SJCRH30 (cell line): ENCODE data around the gene CCDC167. TPM values are rescaled to one million over a fixed set of nuclear protein-coding genes. Genes with fewer than 3 reads are reported as not detected.
A peak's percentile ranks its signal among the peaks of the same experiment; 100 is the strongest.

Experiments
- DNase-seq, 2 experiments: peaks; one replicate each; pipeline ENCODE4 v3.0.0-alpha.2; 2015 to 2020
- H3K27ac ChIP-seq: fragments of 250-450 bp; sonication (Bioruptor Pico); 2 replicates; pipeline ENCODE4 v1.5.1; 2020; ENCODE audit warnings: mild to moderate bottlenecking, moderate library complexity
- H3K27me3 ChIP-seq: fragments of 250-450 bp; sonication (Bioruptor Pico); 2 replicates; pipeline ENCODE4 v1.5.1; 2020; ENCODE audit warnings: mild to moderate bottlenecking, moderate library complexity
- H3K36me3 ChIP-seq: fragments of 250-450 bp; sonication (Bioruptor Pico); 2 replicates; pipeline ENCODE4 v1.5.1; 2020; ENCODE audit warnings: mild to moderate bottlenecking, moderate library complexity
- H3K4me1 ChIP-seq: fragments of 250-450 bp; sonication (Bioruptor Pico); 2 replicates; pipeline ENCODE4 v1.5.1; 2020; ENCODE audit warnings: mild to moderate bottlenecking, moderate library complexity
- H3K4me3 ChIP-seq: fragments of 250-450 bp; sonication (Bioruptor Pico); 2 replicates; pipeline ENCODE4 v1.5.1; 2020; ENCODE audit warnings: mild to moderate bottlenecking, moderate library complexity
- H3K9me3 ChIP-seq: fragments of 250-450 bp; sonication (Bioruptor Pico); replicated peaks from 2 replicates; pipeline ENCODE4 v1.5.1; 2020; ENCODE audit warnings: mild to moderate bottlenecking, moderate library complexity
- total RNA-seq: library from RNA; depleted of rRNA; stranded (reverse); fragments of >200 nt; shearing (Covaris generic); gene quantifications from 2 replicates; pipeline ENCODE4 v1.2.3, GENCODE V29; 2014

Gene CCDC167
- total RNA-seq, 1 experiment from 2014 or later, result 29.0 TPM

DNA sequence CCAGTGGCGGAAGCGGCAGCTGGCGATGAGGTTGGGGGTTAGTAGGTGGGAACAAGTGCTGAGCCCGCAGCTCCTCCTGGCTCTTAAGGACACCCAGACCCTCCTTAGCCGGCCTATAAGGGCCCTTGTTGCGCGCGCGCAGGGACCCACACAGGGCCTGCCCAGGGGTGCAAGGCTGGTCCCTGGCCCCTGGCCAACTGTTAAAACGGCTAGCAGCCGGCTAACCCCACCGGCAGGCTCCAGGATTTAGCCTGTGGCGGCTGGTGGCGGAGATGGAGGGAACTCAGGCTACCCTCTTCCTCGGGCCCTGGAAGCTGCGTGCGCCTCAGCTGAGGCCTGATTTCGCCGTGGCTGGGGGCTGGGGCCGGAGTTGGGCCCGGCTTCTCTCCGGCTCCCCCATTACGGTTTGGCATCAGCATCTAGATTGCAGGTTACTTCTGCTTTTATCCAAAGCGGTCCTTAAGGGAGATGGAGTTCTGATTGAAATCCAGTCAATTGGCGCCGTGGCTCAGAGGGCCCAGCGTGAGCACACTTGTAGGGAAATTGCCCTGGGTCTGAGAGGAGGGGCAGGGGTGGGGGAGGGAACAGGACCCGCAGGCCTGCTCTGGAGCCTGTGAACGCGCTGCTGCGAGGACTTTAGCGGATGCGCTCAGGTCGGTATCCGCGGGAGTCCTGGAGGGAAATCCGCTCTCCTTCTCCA is 36.9 kb upstream of the CCDC167 start:
- H3K4me1 ChIP-seq, result 0 out of 2 replicates have a peak, but pooled peaks cover 2% of the 10 kb centered on the region
- H3K27ac ChIP-seq, result no peak overlapping the region
- DNase-seq, result peak in 1 of 2 experiments; percentile 45
- H3K27me3 ChIP-seq, result peaks cover 32% of the 10 kb centered on the region
- no peaks in the 10 kb centered on the region for H3K9me3 ChIP-seq
- no peaks in the 10 kb centered on the region for H3K36me3 ChIP-seq
- H3K4me3 ChIP-seq, result peak overlapping the region; percentile 26; the same call in 1 of the 2 replicates

DNA sequence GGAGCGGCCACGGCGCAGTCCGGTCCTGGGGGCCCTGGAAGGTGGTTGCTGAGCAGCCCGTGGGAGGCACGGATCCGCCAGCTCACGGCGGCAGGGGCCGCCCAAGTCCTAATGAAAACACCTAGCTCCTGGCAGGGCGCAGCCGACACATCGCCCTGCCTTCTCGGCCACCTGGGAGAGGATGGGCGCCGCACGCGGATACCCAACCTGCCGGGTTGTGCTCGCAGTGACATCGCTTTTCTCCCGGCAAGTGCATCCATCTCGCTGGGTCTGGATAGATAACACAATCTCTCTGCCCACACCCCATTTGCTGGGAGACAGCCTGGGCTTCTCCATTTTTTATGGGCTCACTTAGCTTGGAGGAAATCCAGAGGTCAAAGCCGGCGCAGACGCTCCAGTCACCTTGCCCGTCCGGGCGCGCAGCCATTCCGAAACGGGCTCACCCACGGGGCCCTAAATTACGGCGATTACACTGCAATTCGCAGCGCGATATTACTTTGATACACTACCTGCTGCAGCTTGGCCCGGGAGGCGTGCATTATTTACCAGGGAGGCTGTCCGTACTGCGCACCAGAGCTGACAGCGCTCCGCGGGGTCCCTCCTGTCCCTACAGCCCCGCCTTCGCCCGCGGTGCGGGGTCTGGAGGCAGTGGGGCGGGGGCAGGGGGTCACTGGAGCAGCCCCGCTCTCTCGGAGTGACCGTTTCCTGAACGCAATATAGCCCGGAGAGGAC is 36.2 kb upstream of the CCDC167 start:
- H3K36me3 ChIP-seq, result no peaks in the 10 kb centered on the region
- peaks cover 32% of the 10 kb centered on the region for H3K27me3 ChIP-seq
- no peaks in the 10 kb centered on the region for H3K9me3 ChIP-seq
- no peak for DNase-seq
- peak overlapping the region; percentile 26; the same call in 1 of the 2 replicates for H3K4me3 ChIP-seq
- no peak overlapping the region for H3K27ac ChIP-seq
- 0 out of 2 replicates have a peak, but pooled peaks cover 3% of the 10 kb centered on the region for H3K4me1 ChIP-seq

DNA sequence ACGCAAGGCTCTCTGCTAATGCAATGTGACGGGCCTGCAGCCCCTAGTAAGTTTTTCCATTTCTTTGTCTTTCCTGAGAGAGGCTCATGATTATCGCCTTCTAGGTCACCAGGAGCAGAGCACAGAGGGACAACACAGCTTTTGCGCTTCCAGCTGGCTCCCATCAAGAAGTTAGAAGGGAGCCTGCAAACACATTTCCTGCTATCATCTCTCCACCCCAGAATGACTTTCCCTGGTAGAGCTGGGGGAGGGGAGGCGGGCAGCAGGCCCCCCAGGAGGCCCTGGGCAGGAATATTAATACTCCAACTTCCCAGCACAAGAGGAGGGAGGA is 35.7 kb upstream of the CCDC167 start:
- no peaks in the 10 kb centered on the region for H3K36me3 ChIP-seq
- no peaks in the 10 kb centered on the region for H3K9me3 ChIP-seq
- peaks cover 32% of the 10 kb centered on the region for H3K27me3 ChIP-seq

DNA sequence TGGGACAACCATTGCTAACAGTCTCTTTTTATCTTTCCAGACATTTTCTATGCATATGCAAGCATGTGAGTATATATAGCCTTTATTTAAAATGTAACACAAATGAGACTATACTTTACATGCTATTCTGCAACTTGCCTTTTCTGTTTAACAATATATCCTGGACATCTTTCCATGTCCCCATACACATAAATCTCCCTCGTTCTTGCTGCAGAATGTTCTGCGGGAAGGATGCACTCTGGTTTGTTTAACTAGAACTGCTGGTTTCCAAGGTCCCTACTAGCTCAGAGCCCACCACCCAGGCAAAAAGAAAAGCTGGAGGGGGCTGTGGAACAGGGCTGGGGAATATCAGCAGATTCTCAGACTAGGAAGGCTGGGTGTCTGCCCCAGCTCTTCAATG is 35.2 kb upstream of the CCDC167 start:
- DNase-seq, result no peak
- H3K9me3 ChIP-seq, result no peaks in the 10 kb centered on the region
- no peaks in the 10 kb centered on the region for H3K36me3 ChIP-seq
- H3K27ac ChIP-seq, result no peak overlapping the region
- no peak overlapping the region for H3K4me3 ChIP-seq
- peaks cover 32% of the 10 kb centered on the region for H3K27me3 ChIP-seq
- H3K4me1 ChIP-seq, result 0 out of 2 replicates have a peak, but pooled peaks cover 3% of the 10 kb centered on the region

More for the DNA sequence above, 35.7 kb upstream of the CCDC167 start:
- Histone ChIP-seq H3K4me3 (no peak overlapping the region), H3K4me1 (0 out of 2 replicates have a peak, but pooled peaks cover 3% of the 10 kb centered on the region), H3K27ac (no peak overlapping the region)
- DNase-seq, result no peak

DNA sequence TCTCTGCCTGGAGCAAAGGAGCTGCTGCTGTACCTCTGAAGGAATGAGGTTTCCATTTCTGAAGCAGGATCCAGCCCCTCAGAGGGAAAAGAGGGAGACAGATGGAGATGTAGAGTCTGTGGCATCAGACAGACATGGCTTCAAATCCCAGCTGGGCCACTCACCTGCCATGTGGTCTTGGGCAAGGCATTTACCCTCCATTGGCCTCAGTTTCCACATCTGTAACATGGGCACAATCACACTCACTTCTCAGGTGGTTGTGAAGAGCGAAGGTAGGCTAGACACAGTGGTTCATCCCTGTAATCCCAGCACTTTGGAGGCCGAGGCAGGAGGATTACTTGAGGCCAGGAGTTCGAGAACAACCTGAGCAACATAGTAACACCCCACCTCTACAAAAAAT is 32.4 kb upstream of the CCDC167 start:
- Histone ChIP-seq H3K27me3 (peaks cover 23% of the 10 kb centered on the region), H3K36me3 (no peaks in the 10 kb centered on the region), H3K4me3 (no peak overlapping the region), H3K9me3 (no peaks in the 10 kb centered on the region), H3K27ac (no peak overlapping the region), H3K4me1 (0 out of 2 replicates have a peak, but pooled peaks cover 3% of the 10 kb centered on the region)
- DNase-seq, result no peak

DNA sequence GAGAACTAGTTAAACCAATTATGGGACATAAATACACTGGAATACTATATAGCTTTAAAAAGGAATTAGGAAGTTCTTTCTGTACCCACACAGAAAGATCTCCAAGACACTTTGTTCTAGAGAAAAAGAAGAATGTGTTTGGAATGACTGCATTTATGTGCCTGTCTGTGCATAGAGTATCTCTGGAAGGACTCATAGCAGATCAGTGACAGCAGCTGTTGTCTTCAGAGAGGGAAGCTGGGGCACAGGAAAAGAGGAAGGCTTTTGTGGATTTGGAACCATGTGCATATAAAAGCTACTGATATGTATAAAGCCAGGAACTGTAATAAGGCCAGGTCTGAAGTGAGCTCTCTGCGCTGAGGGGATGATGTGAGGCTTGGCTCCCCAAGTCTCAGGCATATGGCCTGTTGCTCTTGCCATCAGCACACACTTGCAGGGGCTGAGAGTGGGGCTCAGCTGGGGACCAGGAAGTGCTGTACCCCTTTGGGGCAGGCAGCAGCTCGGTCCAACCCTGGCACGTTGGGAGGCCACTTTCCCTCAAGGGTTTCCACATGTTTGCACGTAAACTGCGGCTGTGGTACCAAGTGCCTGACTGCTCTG is 31.8 kb upstream of the CCDC167 start:
- Histone ChIP-seq H3K4me1 (0 out of 2 replicates have a peak, but pooled peaks cover 3% of the 10 kb centered on the region), H3K27ac (no peak overlapping the region), H3K9me3 (no peaks in the 10 kb centered on the region), H3K27me3 (peaks cover 23% of the 10 kb centered on the region), H3K4me3 (no peak overlapping the region), H3K36me3 (no peaks in the 10 kb centered on the region)
- DNase-seq, result peak in 1 of 2 experiments; percentile 48

DNA sequence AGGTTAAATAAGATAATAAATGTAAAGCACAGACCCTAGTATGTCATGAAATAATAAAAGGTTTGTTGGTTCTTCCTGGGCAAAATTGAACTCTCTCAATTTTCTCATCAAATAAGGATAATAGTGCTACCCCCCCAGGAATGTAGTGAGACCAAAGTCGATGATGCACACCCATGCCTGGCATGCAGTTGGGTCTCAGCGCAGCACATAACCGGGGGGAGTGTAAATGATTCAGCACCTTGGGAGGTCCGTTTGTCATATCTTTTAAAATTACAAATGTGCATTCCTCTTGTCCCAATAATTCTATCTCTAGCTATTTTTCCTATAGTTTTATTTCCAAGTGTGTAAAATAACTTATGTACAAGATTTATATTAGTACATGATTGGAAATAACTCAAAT is 31.3 kb upstream of the CCDC167 start:
- H3K9me3 ChIP-seq, result no peaks in the 10 kb centered on the region
- H3K27ac ChIP-seq, result no peak overlapping the region
- no peak overlapping the region for H3K4me3 ChIP-seq
- H3K4me1 ChIP-seq, result 0 out of 2 replicates have a peak, but pooled peaks cover 3% of the 10 kb centered on the region
- no peaks in the 10 kb centered on the region for H3K36me3 ChIP-seq
- H3K27me3 ChIP-seq, result peaks cover 20% of the 10 kb centered on the region
- DNase-seq, result no peak

DNA sequence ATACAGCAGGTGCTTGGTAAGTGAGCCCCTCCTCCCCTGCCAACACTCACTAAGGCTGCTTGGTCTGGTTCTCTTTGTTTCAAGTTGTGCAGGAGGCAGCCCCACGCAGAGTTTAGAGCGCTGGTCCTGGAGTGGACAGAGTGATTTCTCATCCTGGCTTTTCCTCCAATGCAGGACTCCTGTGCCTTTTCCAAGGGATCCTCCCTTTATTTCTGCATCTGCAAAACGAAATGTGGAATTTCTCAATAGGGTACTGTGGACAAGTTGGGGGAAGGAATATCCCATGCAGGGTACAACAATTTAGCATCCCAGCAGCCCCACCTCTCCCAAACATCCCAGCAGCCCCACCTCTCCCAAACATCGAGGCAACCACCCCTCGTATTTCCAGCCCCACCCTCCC is 30.6 kb upstream of the CCDC167 start:
- Histone ChIP-seq H3K4me1 (0 out of 2 replicates have a peak, but pooled peaks cover 3% of the 10 kb centered on the region), H3K27ac (no peak overlapping the region), H3K9me3 (no peaks in the 10 kb centered on the region), H3K27me3 (peaks cover 16% of the 10 kb centered on the region; the same call in 1 of the 2 replicates), H3K4me3 (no peak overlapping the region), H3K36me3 (no peaks in the 10 kb centered on the region)
- DNase-seq, result no peak

DNA sequence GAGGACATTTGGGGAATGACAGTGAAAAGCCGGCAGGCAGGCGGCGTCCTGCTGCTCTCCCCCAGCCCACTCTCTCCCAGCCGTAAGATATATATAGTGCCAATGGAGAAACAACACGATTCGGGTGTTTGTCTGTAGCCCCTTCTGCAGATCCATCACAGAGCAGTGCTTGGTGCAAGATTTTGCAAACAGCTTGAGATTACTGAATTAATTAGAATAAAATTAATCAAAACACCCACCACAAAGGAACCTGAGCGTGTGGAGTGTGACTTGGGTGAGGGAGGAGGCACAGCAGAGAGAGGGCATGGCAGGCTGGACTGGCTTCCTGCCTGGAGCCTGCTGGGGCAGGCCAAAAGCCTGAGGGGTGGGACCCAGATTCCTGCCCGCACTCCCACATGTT is 28.8 kb upstream of the CCDC167 start:
- Histone ChIP-seq H3K4me3 (no peak overlapping the region), H3K27me3 (peaks cover 8% of the 10 kb centered on the region; the same call in 1 of the 2 replicates), H3K9me3 (no peaks in the 10 kb centered on the region), H3K27ac (no peak overlapping the region), H3K4me1 (0 out of 2 replicates have a peak, but pooled peaks cover 3% of the 10 kb centered on the region), H3K36me3 (no peaks in the 10 kb centered on the region)
- DNase-seq, result no peak

DNA sequence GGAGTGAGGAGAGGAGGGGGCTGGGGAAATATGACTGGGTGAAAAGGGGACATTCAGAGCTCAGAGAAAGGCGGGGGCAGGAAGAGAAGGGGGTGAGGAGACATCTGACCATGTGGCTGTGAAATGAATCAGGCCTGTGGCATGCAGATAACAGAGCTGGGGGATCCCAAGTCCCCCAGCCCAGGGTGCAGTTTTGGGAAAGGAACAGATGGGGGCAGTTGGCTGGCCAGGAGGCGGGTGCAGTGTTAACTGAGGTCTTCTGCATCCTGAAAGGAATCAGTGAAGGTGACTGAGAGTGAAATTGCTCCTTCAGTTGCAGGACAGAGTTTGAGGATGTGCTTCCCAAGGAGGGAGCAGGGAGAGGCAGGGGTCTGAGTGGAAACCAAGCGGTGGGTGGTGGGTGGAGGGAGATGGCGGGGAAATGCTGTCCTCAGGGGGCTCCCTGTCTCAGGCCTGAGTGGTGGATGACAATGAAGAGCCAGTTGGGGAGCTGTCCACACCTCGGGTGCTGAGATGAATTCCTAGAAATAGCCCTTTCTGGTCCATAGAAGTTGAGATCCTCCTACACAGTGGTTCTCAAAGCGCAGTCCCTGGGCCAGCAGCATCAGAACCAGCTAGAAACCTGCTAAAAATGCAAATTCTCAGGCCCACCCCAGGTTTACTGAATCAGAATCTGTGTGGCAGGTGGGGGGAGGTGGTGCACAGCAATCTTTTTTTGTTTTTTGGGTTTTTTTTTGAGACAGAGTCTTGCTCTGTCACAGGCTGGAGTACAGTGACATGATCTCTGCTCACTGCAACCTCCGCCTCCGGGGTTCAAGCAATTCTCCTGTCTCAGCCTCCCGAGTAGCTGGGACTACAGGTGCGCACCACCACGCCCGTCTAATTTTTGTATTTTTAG is 26.0 kb upstream of the CCDC167 start:
- peak; percentile 40 to 62 for DNase-seq
- Histone ChIP-seq H3K4me3 (no peak overlapping the region), H3K4me1 (peaks cover 6% of the 10 kb centered on the region), H3K9me3 (no peaks in the 10 kb centered on the region), H3K27ac (no peak overlapping the region), H3K36me3 (no peaks in the 10 kb centered on the region), H3K27me3 (no peaks in the 10 kb centered on the region)

DNA sequence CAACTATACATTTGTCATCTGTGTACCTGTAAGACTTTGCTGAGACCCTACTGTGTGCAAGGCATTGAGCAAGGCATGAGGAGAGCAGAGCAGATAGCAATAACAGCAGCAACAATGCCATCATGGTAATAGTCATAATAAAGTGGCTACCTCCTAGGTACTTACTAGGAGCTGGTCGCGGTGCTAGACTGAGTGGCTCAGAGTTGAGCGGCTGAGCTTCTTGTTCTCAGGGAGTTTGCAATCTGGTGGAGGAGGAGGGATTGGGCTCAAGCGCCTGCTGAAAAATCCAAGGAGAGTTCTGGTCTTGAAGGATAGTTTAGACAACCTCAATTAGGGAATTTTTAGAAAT is 25.3 kb upstream of the CCDC167 start:
- Histone ChIP-seq H3K36me3 (no peaks in the 10 kb centered on the region), H3K27me3 (no peaks in the 10 kb centered on the region), H3K4me1 (peaks cover 8% of the 10 kb centered on the region), H3K9me3 (no peaks in the 10 kb centered on the region), H3K4me3 (no peak overlapping the region), H3K27ac (no peak overlapping the region)
- no peak for DNase-seq

DNA sequence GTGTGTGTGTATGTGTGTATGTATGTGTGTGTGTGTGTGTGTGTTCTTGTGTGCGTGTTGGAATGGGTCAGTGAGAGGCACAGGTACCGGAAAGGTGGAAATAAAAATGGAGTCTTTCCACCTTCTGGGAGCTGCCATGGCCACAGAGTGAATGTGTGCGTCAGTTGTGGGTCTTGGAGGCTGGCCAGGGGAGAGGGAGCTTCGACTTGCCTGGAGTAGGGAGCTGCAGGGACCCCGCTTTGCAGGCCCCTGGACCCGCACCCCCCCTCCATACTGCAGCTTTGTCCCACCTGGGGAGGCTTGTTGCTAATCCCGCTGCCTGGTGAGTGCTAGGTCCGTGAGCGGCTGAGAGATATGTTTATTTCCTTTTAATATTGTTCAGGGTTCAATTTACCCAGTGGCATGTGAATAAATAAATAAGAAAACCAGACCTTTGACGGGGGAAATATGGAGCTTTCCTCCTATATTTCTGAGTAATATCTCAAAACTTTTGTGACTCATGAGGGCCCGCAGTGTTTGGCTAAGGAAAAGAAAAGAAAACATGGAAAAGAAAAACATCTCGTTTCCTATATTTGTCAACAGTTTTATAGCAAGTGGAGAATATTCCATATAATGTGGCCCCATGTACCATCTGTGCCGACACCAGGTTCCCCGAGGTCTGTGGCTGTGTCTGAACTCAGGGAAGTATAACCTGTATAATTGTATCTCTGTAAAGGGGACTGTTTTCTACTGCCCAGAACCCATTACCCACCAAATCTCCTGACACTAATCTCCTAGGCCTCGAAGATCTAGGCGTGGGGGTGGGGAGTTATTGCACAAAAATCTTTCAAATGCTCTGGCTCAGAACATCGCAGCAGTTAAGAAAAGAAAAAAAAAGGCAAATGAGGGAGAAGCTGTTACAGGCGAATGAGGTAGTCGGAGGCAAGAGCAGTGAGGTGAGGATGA is 24.6 kb upstream of the CCDC167 start:
- Histone ChIP-seq H3K9me3 (no peaks in the 10 kb centered on the region), H3K4me1 (peaks cover 8% of the 10 kb centered on the region), H3K27me3 (no peaks in the 10 kb centered on the region), H3K36me3 (no peaks in the 10 kb centered on the region), H3K27ac (no peak overlapping the region), H3K4me3 (no peak overlapping the region)
- DNase-seq, result peak in 1 of 2 experiments; percentile 26

DNA sequence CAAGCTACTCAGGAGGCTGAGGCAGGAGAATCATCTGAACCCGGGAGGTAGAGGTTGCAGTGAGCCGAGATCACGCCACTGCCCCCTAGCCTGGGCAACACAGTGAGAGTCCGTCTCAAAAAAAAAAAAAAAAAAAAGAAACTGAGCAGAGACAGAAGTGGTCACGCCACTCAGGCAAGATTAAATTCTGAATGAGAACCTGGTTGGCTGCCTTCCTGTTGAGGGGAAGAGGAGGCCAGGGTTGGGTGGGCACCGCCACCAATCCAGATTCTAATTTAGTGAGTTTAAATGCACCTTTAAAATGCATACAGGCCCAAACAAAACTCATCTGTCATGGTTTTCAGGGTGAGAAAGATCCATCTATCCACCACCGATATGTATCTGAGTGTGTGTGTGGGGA is 23.7 kb upstream of the CCDC167 start:
- Histone ChIP-seq H3K4me1 (peaks cover 8% of the 10 kb centered on the region), H3K27ac (no peak overlapping the region), H3K36me3 (no peaks in the 10 kb centered on the region), H3K9me3 (no peaks in the 10 kb centered on the region), H3K27me3 (no peaks in the 10 kb centered on the region), H3K4me3 (no peak overlapping the region)
- no peak for DNase-seq
